Measurements from ENCODE around the gene CNIH1.

CNIH1 gene

DNA sequence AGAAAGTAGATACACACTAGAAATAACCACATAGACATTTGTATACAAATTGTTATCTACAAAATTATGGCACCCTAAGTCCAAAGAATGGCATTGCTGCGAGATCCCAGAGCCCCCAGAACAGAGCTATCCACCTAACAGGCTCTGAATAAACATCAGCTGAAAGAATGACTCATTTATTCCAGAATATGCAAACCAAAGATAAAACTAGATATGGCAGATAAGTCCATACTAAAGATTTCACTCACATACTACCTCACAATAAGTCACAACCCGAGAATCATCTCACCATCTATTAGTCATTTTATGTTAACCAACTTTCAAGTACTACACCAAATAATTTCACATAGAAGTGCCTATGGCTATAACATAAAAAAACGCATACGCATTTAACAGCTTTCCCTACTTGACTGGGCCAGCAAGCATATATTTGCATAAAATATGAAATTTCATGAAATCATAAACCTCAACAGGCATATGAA is 5.6 kb downstream of the CNIH1 start:
- no peaks in the 10 kb centered on the region for H3K36me3 ChIP-seq (ENCODE audit: insufficient read depth)
- H3K27ac ChIP-seq = no peak overlapping the region
- TF ChIP-seq, protein P1, sequence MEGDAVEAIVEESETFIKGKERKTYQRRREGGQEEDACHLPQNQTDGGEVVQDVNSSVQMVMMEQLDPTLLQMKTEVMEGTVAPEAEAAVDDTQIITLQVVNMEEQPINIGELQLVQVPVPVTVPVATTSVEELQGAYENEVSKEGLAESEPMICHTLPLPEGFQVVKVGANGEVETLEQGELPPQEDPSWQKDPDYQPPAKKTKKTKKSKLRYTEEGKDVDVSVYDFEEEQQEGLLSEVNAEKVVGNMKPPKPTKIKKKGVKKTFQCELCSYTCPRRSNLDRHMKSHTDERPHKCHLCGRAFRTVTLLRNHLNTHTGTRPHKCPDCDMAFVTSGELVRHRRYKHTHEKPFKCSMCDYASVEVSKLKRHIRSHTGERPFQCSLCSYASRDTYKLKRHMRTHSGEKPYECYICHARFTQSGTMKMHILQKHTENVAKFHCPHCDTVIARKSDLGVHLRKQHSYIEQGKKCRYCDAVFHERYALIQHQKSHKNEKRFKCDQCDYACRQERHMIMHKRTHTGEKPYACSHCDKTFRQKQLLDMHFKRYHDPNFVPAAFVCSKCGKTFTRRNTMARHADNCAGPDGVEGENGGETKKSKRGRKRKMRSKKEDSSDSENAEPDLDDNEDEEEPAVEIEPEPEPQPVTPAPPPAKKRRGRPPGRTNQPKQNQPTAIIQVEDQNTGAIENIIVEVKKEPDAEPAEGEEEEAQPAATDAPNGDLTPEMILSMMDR (conservative IDR thresholded peaks at IDR 0.05; ENCODE audit: low read depth, low read length) = no peak
- no peak overlapping the region for H3K4me3 ChIP-seq (IDR thresholded peaks at IDR 0.05; ENCODE audit: insufficient read depth, low read depth, low read length)
- no peaks in the 10 kb centered on the region for H4K20me1 ChIP-seq (ENCODE audit: insufficient read depth)
- H3K4me1 ChIP-seq (ENCODE audit: low read depth, poor library complexity, severe bottlenecking) = peaks cover 20% of the 10 kb centered on the region
- H3K9ac ChIP-seq = no peak overlapping the region
- H3K4me2 ChIP-seq = no peak overlapping the region
- H2AFZ ChIP-seq (ENCODE audit: low read depth) = no peak overlapping the region
- no peaks in the 10 kb centered on the region for H3K27me3 ChIP-seq (ENCODE audit: insufficient read depth, low read depth)
- peaks cover 54% of the 10 kb centered on the region for H3K79me2 ChIP-seq (ENCODE audit: insufficient read depth, low read depth)

DNA sequence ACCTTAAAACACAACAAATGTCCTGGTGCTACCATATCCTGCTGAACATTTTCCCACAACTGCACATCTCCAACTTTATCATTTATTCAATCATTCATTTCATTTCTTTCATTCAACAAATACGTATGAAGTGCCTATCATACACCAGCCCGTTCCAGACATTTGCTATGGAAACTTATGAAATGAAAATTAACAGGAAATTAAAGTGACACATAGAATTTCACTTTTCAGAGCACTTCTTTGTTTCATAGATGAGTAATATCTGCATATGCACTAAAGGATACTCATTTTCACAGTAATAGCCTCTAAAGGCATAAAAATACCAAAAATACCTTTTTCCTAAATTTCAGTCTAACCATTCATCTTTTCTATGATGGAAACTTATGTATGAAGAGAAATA is 12.6 kb downstream of the CNIH1 start:
- Histone ChIP-seq H4K20me1 (ENCODE audit: insufficient read depth) (no peaks in the 10 kb centered on the region), H3K4me3 (IDR thresholded peaks at IDR 0.05; ENCODE audit: insufficient read depth, low read depth, low read length) (no peak overlapping the region), H3K36me3 (ENCODE audit: insufficient read depth) (no peaks in the 10 kb centered on the region), H3K9ac (no peak overlapping the region), H3K4me1 (ENCODE audit: low read depth, poor library complexity, severe bottlenecking) (no peaks in the 10 kb centered on the region), H2AFZ (ENCODE audit: low read depth) (no peak overlapping the region), H3K27me3 (ENCODE audit: insufficient read depth, low read depth) (no peaks in the 10 kb centered on the region), H3K79me2 (ENCODE audit: insufficient read depth, low read depth) (no peaks in the 10 kb centered on the region), H3K27ac (no peak overlapping the region), H3K4me2 (no peak overlapping the region)
- TF ChIP-seq, protein P1 (conservative IDR thresholded peaks at IDR 0.05; ENCODE audit: low read depth, low read length) = no peak

DNA sequence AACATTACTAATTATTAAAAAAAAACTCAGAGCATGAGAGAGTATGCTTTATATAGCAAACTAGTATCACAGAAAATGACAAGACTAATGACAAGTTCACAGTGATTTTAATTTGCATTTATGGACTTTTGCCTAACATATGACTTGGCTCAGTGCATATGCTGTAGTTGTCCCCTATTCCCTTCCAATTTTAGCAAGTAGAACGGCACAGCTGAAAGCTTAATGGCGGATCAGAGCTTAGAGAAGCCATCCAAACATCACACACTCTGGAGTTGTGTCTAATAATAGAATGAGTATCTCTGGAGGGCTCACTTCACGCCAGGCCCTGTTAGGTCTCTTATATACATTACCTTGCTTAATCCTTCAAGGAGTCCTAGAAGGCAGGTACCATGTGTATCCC is 13.3 kb downstream of the CNIH1 start:
- no peaks in the 10 kb centered on the region for H3K36me3 ChIP-seq (ENCODE audit: insufficient read depth)

DNA sequence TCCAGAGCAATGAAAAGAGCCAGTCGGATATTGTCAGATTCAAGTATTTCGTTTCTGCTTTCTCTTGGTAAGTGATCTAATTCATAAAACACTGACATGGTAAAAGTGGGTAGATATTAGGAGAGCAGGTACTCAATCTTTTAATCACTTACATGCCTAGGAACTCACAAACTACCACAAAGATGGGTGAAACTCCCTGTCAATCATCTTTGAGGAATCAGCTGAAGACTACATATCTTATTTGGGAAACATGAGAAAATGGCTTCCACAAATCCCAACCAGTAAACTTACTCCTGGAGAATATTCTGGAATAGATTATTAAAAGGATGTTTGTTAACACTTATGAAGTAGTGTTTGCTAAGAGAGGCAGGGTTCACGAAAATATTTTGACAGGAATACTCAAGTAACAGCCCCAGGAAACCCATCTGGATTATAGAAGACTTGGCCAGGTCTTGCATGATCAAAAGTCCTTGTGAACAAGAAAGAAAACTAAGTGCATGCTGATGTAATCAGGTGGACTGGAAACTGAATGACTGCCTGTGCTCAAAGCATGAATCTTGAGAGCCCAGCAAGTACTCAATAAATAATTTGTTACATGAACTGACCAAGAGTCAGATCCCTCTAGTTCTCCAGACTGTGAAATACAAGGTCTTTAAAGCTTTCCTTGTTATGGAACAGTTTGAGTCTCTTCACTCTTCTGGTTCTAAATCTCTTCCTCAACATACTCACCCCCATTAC is 15.5 kb downstream of the CNIH1 start:
- Histone ChIP-seq H3K36me3 (ENCODE audit: insufficient read depth) (no peaks in the 10 kb centered on the region), H3K9ac (no peak overlapping the region), H3K4me1 (ENCODE audit: low read depth, poor library complexity, severe bottlenecking) (no peaks in the 10 kb centered on the region), H3K27me3 (ENCODE audit: insufficient read depth, low read depth) (no peaks in the 10 kb centered on the region), H3K4me2 (no peak overlapping the region), H3K79me2 (ENCODE audit: insufficient read depth, low read depth) (no peaks in the 10 kb centered on the region), H3K27ac (no peak overlapping the region), H3K4me3 (IDR thresholded peaks at IDR 0.05; ENCODE audit: insufficient read depth, low read depth, low read length) (no peak overlapping the region), H4K20me1 (ENCODE audit: insufficient read depth) (no peaks in the 10 kb centered on the region), H2AFZ (ENCODE audit: low read depth) (no peak overlapping the region)
- TF ChIP-seq, protein P1 (conservative IDR thresholded peaks at IDR 0.05; ENCODE audit: low read depth, low read length) = no peak

More for the DNA sequence above, 13.3 kb downstream of the CNIH1 start:
- TF ChIP-seq, protein P1 (conservative IDR thresholded peaks at IDR 0.05; ENCODE audit: low read depth, low read length) = no peak
- H3K27ac ChIP-seq = no peak overlapping the region
- no peak overlapping the region for H3K9ac ChIP-seq
- H3K27me3 ChIP-seq (ENCODE audit: insufficient read depth, low read depth) = no peaks in the 10 kb centered on the region
- no peaks in the 10 kb centered on the region for H4K20me1 ChIP-seq (ENCODE audit: insufficient read depth)
- H3K79me2 ChIP-seq (ENCODE audit: insufficient read depth, low read depth) = no peaks in the 10 kb centered on the region
- H3K4me1 ChIP-seq (ENCODE audit: low read depth, poor library complexity, severe bottlenecking) = no peaks in the 10 kb centered on the region
- H3K4me3 ChIP-seq (IDR thresholded peaks at IDR 0.05; ENCODE audit: insufficient read depth, low read depth, low read length) = no peak overlapping the region
- H2AFZ ChIP-seq (ENCODE audit: low read depth) = no peak overlapping the region
- no peak overlapping the region for H3K4me2 ChIP-seq

Data from KMS-11 (cell line).